ENCODE measurements around the gene MRPL38. TPM values are rescaled to one million over a fixed set of nuclear protein-coding genes. Genes with fewer than 3 reads are reported as not detected.
A peak's percentile ranks its signal among the peaks of the same experiment; 100 is the strongest.

Gene MRPL38
- total RNA-seq, 1 donor from 2014 or later: 85.5 TPM

- intact Hi-C loops (cut with DNase I): no loop called here
- DNase-seq (no peak), ATAC-seq (no peak)
- H3K9me3 ChIP-seq: no peaks in the 10 kb centered on the region
- TF ChIP-seq CTCF (IDR thresholded peaks at IDR 0.05): no peak
- no peak overlapping the region for H3K27ac ChIP-seq
- peaks cover 66% of the 10 kb centered on the region for H3K36me3 ChIP-seq
- peaks cover 43% of the 10 kb centered on the region for H3K4me1 ChIP-seq
- no peaks in the 10 kb centered on the region for H3K27me3 ChIP-seq
- H3K4me3 ChIP-seq: no peak overlapping the region
Measured at GRCh38 chr17:75850928-75851692, 53.6 kb downstream of the MRPL38 start.

- no peak for TF ChIP-seq CTCF (IDR thresholded peaks at IDR 0.05)
- Histone ChIP-seq H3K27me3 (no peaks in the 10 kb centered on the region), H3K27ac (no peak overlapping the region), H3K36me3 (peaks cover 69% of the 10 kb centered on the region), H3K9me3 (no peaks in the 10 kb centered on the region), H3K4me1 (peaks cover 56% of the 10 kb centered on the region), H3K4me3 (no peak overlapping the region)
- intact Hi-C loops (cut with DNase I): no loop called here
- DNase-seq: no peak
- ATAC-seq: no peak
Measured at GRCh38 chr17:75849724-75850123, 55.0 kb downstream of the MRPL38 start.

GRCh38 chr17:75849279-75849646 is 55.4 kb downstream of the MRPL38 start:
- no peak for ATAC-seq
- intact Hi-C loops (cut with DNase I): no loop called here

More at GRCh38 chr17:75849279-75849646, 55.4 kb downstream of the MRPL38 start:
- no peak overlapping the region for H3K4me3 ChIP-seq
- peaks cover 57% of the 10 kb centered on the region for H3K4me1 ChIP-seq
- peak overlapping the region; percentile 68 for H3K27ac ChIP-seq
- no peak for DNase-seq
- H3K36me3 ChIP-seq: peaks cover 69% of the 10 kb centered on the region
- H3K27me3 ChIP-seq: no peaks in the 10 kb centered on the region
- no peaks in the 10 kb centered on the region for H3K9me3 ChIP-seq
- TF ChIP-seq CTCF (IDR thresholded peaks at IDR 0.05): no peak

Other genes starting within 250 kb of the MRPL38 start
- 43.1 TPM for gene RECQL5, start 237.7 kb downstream of the MRPL38 start, total RNA-seq
- gene SAP30BP, start 237.5 kb downstream of the MRPL38 start, total RNA-seq: 71.4 TPM
- 82.2 TPM for gene ITGB4, start 183.4 kb downstream of the MRPL38 start, total RNA-seq
- gene GALK1, start 139.7 kb downstream of the MRPL38 start, total RNA-seq: 31.6 TPM
- 27.1 TPM for gene UNK, start 120.1 kb downstream of the MRPL38 start, total RNA-seq
- 145 TPM for gene UNC13D, start 60.5 kb downstream of the MRPL38 start, total RNA-seq
- gene WBP2, start 49.5 kb downstream of the MRPL38 start, total RNA-seq: 156 TPM
- gene TRIM47, start 26.3 kb downstream of the MRPL38 start, total RNA-seq: 31.0 TPM
- gene TRIM65, start 7.9 kb downstream of the MRPL38 start, total RNA-seq: 28.7 TPM
- gene FBF1, start 36.2 kb upstream of the MRPL38 start, total RNA-seq: 11.3 TPM
- gene ACOX1, start 74.3 kb upstream of the MRPL38 start, total RNA-seq: 75.2 TPM
- 10.9 TPM for gene TEN1, start 74.4 kb upstream of the MRPL38 start, total RNA-seq
- 9.6 TPM for gene CDK3, start 96.0 kb upstream of the MRPL38 start, total RNA-seq
- gene EVPL, start 122.4 kb upstream of the MRPL38 start, total RNA-seq: 46.8 TPM
- gene SRP68, start 167.6 kb upstream of the MRPL38 start, total RNA-seq: 74.9 TPM
- not detected for gene GALR2, start 169.9 kb upstream of the MRPL38 start, total RNA-seq
- not detected for gene ZACN, start 174.3 kb upstream of the MRPL38 start, total RNA-seq
- 121 TPM for gene EXOC7, start 198.9 kb upstream of the MRPL38 start, total RNA-seq
- 2.9 TPM for gene FOXJ1, start 236.4 kb upstream of the MRPL38 start, total RNA-seq